KMS-11 (cell line): Measurements from ENCODE around the gene SLCO1B1.

Experiments
- H2AFZ ChIP-seq: fragments of 200-600 bp; sonication (generic); 2 replicates; pipeline ENCODE4 v1.6.1; 2016; ENCODE audit warnings: antibody characterized with exemption, mixed run types, low read depth
- H3K27ac ChIP-seq: fragments of 200-600 bp; sonication (generic); 2 replicates; pipeline ENCODE4 v1.6.1; 2016; ENCODE audit warnings: mild to moderate bottlenecking, mixed run types
- H3K27me3 ChIP-seq: fragments of 200-600 bp; sonication (generic); 2 replicates; pipeline ENCODE4 v1.6.1; 2017; ENCODE audit warnings: mild to moderate bottlenecking, low read depth, mixed run types, moderate library complexity; ENCODE audit not compliant: insufficient read depth
- H3K36me3 ChIP-seq: fragments of 200-600 bp; sonication (generic); 2 replicates; pipeline ENCODE4 v1.6.1; 2017; ENCODE audit warnings: mild to moderate bottlenecking, mixed run types; ENCODE audit not compliant: insufficient read depth
- H3K4me1 ChIP-seq: fragments of 200-600 bp; sonication (generic); 2 replicates; pipeline ENCODE4 v1.6.1; 2016; ENCODE audit warnings: mild to moderate bottlenecking, low read depth, mixed run types; ENCODE audit not compliant: poor library complexity, severe bottlenecking
- H3K4me2 ChIP-seq: fragments of 200-600 bp; sonication (generic); 2 replicates; pipeline ENCODE4 v1.7.0; 2016; ENCODE audit warnings: mild to moderate bottlenecking, mixed run types
- H3K4me3 ChIP-seq: fragments of 200-600 bp; sonication (generic); IDR thresholded peaks from 2 replicates; pipeline ENCODE4 v1.6.1; 2017; ENCODE audit warnings: low read depth, low read length, mixed read lengths; ENCODE audit not compliant: insufficient read depth
- H3K79me2 ChIP-seq: fragments of 200-600 bp; sonication (generic); 2 replicates; pipeline ENCODE4 v1.6.1; 2016; ENCODE audit warnings: low read depth, mixed run types; ENCODE audit not compliant: insufficient read depth
- H3K9ac ChIP-seq: fragments of 200-600 bp; sonication (generic); 2 replicates; pipeline ENCODE4 v1.6.1; 2016; ENCODE audit warnings: mild to moderate bottlenecking, mixed run types
- H4K20me1 ChIP-seq: fragments of 200-600 bp; sonication (generic); 2 replicates; pipeline ENCODE4 v1.6.1; 2016; ENCODE audit warnings: mild to moderate bottlenecking, mixed run types; ENCODE audit not compliant: insufficient read depth
- CTCF ChIP-seq: fragments of 200-600 bp; sonication (generic); conservative IDR thresholded peaks from 2 replicates; pipeline ENCODE4 v1.6.1; 2017; ENCODE audit warnings: low read depth, mild to moderate bottlenecking, antibody characterized with exemption, low read length, moderate library complexity, mixed read lengths

SLCO1B1 gene

DNA sequence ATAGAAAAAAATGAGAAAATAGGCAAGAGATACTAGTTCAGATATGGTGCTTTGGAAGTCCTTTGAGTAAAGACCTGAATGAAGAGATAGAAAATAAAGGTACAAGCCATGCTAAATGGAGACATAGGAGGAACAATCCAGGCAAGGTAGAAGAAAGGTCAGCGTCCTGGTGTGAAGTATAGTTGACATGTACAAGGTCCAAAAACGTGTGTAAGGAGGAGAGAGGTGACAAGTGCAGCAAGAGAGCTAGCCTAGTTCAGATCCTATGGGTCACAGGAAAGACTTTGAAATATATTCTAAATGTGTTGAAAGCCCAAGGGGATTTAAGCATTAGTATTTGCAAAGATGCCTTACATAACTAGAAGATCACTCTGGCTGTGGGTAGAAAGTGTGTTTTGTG, 88.2 kb downstream of the SLCO1B1 start:
- H3K79me2 ChIP-seq: no peaks in the 10 kb centered on the region
- no peak overlapping the region for H3K9ac ChIP-seq
- H3K27ac ChIP-seq: no peak overlapping the region
- H2AFZ ChIP-seq: no peak overlapping the region
- no peak for TF ChIP-seq CTCF
- H3K4me3 ChIP-seq: no peak overlapping the region
- H3K4me2 ChIP-seq: no peak overlapping the region
- no peaks in the 10 kb centered on the region for H3K4me1 ChIP-seq
- no peaks in the 10 kb centered on the region for H3K27me3 ChIP-seq
- no peaks in the 10 kb centered on the region for H4K20me1 ChIP-seq
- H3K36me3 ChIP-seq: no peaks in the 10 kb centered on the region

- H2AFZ ChIP-seq: no peak overlapping the region
- no peaks in the 10 kb centered on the region for H4K20me1 ChIP-seq
- H3K27me3 ChIP-seq: no peaks in the 10 kb centered on the region
- TF ChIP-seq CTCF: no peak
- H3K4me1 ChIP-seq: no peaks in the 10 kb centered on the region
- H3K4me2 ChIP-seq: no peak overlapping the region
- H3K9ac ChIP-seq: no peak overlapping the region
- H3K79me2 ChIP-seq: no peaks in the 10 kb centered on the region
- H3K4me3 ChIP-seq: no peak overlapping the region
- H3K27ac ChIP-seq: no peak overlapping the region
- H3K36me3 ChIP-seq: no peaks in the 10 kb centered on the region
These were observed 89.3 kb downstream of the SLCO1B1 start for GRCh38 chr12:21220266-21220665.

- Histone ChIP-seq H3K36me3 (no peaks in the 10 kb centered on the region), H3K79me2 (no peaks in the 10 kb centered on the region), H3K4me1 (no peaks in the 10 kb centered on the region), H3K9ac (no peak overlapping the region), H2AFZ (no peak overlapping the region), H4K20me1 (no peaks in the 10 kb centered on the region), H3K27me3 (no peaks in the 10 kb centered on the region), H3K4me3 (no peak overlapping the region), H3K27ac (no peak overlapping the region), H3K4me2 (no peak overlapping the region)
- no peak for TF ChIP-seq CTCF
These were observed 90.1 kb downstream of the SLCO1B1 start for GRCh38 chr12:21221072-21221471.

DNA sequence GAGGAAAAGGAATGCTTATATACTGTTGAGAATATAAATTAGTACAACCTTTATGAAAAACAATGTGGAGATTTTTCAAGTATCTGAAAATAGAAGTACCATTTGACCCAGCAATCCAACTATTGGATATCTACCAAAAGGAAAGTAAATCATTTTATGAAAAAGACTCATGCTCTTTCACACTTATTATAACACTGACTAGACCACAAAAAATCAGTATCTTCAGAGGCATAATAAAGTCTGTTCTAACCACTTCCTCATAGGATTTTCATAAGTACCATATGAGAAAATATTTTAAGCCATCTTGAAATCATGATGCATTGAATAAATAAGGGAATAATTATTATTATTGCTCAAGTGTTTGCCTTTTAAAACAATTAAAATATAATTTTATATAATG, 90.8 kb downstream of the SLCO1B1 start:
- Histone ChIP-seq H4K20me1 (no peaks in the 10 kb centered on the region), H3K4me1 (no peaks in the 10 kb centered on the region), H3K9ac (no peak overlapping the region), H3K4me2 (no peak overlapping the region), H3K27ac (no peak overlapping the region), H3K27me3 (no peaks in the 10 kb centered on the region), H3K79me2 (no peaks in the 10 kb centered on the region), H2AFZ (no peak overlapping the region), H3K36me3 (no peaks in the 10 kb centered on the region), H3K4me3 (no peak overlapping the region)
- TF ChIP-seq CTCF: no peak

DNA sequence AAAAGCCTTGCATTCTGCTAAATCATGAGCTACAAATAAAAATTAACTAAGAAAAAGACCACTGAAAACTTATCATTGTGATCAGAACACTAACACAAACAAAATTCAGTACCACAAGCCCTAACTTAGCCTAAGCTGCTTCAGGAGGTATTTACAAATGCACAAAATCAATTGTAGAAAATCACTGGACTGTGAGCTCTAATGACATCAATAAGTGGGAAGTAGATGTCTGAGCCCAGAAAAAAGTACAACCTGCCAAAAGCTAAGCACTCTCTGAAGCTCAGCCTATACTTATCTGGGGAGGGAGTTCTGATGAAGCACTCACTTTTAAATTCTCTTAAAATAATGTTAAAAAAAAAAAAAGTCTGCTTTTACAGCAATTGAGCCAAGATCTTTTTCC, 92.9 kb downstream of the SLCO1B1 start:
- TF ChIP-seq CTCF: no peak
- H4K20me1 ChIP-seq: no peaks in the 10 kb centered on the region

More for the DNA sequence above, 92.9 kb downstream of the SLCO1B1 start:
- Histone ChIP-seq H3K36me3 (no peaks in the 10 kb centered on the region), H3K27me3 (no peaks in the 10 kb centered on the region), H3K4me2 (no peak overlapping the region), H3K79me2 (no peaks in the 10 kb centered on the region), H2AFZ (no peak overlapping the region), H3K4me1 (no peaks in the 10 kb centered on the region), H3K27ac (no peak overlapping the region), H3K4me3 (no peak overlapping the region), H3K9ac (no peak overlapping the region)
